Hepatocyte (in vitro differentiated cells): ENCODE measurements around the gene FGF19. TPM values are rescaled to one million over a fixed set of nuclear protein-coding genes. Genes with fewer than 3 reads are reported as not detected.

ENCODE experiments used
- DNase-seq: peaks from one replicate; pipeline ENCODE4 v3.0.0-alpha.2; 2016; ENCODE audit warnings: low spot score
- H2AFZ ChIP-seq: fragments of 200-600 bp; sonication (generic); 2 replicates; pipeline ENCODE4 v1.6.0; 2016; ENCODE audit warnings: antibody characterized with exemption, mild to moderate bottlenecking
- H3K27ac ChIP-seq: fragments of 200-600 bp; sonication (generic); 2 replicates; pipeline ENCODE4 v1.5.1; 2016; ENCODE audit warnings: mild to moderate bottlenecking
- H3K27me3 ChIP-seq: fragments of 200-600 bp; sonication (generic); 2 replicates; pipeline ENCODE4 v1.6.1; 2016
- H3K36me3 ChIP-seq: fragments of 200-600 bp; sonication (generic); replicated peaks from 2 replicates; pipeline ENCODE4 v1.5.1; 2016; ENCODE audit warnings: low read depth; ENCODE audit not compliant: insufficient read depth
- H3K4me1 ChIP-seq: fragments of 200-600 bp; sonication (generic); 2 replicates; pipeline ENCODE4 v1.5.1; 2016; ENCODE audit warnings: mild to moderate bottlenecking, moderate library complexity; ENCODE audit not compliant: insufficient read depth
- H3K4me2 ChIP-seq: fragments of 200-600 bp; sonication (generic); 2 replicates; pipeline ENCODE4 v1.6.0; 2016
- H3K4me3 ChIP-seq: fragments of 200-600 bp; sonication (generic); 2 replicates; pipeline ENCODE4 v1.5.1; 2016; ENCODE audit warnings: mild to moderate bottlenecking
- H3K79me2 ChIP-seq: fragments of 200-600 bp; sonication (generic); 2 replicates; pipeline ENCODE4 v1.6.0; 2017; ENCODE audit warnings: mild to moderate bottlenecking
- H3K9me2 ChIP-seq: fragments of 200-600 bp; sonication (generic); replicated peaks from 2 replicates; pipeline ENCODE4 v1.6.0; 2017; ENCODE audit warnings: mild to moderate bottlenecking; ENCODE audit not compliant: insufficient read depth
- H3K9me3 ChIP-seq: fragments of 200-600 bp; sonication (generic); 2 replicates; pipeline ENCODE4 v1.5.1; 2016; ENCODE audit warnings: low read depth, mild to moderate bottlenecking
- H4K20me1 ChIP-seq: fragments of 200-600 bp; sonication (generic); 2 replicates; pipeline ENCODE4 v1.6.0; 2016; ENCODE audit warnings: mild to moderate bottlenecking; ENCODE audit not compliant: insufficient read depth, poor library complexity, severe bottlenecking
- CTCF ChIP-seq: fragments of 200-600 bp; sonication (generic); IDR thresholded peaks from 2 replicates; pipeline ENCODE4 v1.5.1; 2016; ENCODE audit warnings: antibody characterized with exemption, mild to moderate bottlenecking; ENCODE audit not compliant: poor library complexity
- EZH2 ChIP-seq: fragments of 200-600 bp; sonication (generic); IDR thresholded peaks from 2 replicates; pipeline ENCODE4 v1.6.1; 2016; ENCODE audit warnings: antibody characterized with exemption, mild to moderate bottlenecking, borderline replicate concordance
- EZH2phosphoT487 ChIP-seq: fragments of 200-600 bp; sonication (generic); IDR thresholded peaks from one replicate; pipeline ENCODE4 v1.6.1; 2018; ENCODE audit warnings: antibody characterized with exemption, mild to moderate bottlenecking, low read depth, moderate library complexity; ENCODE audit not compliant: unreplicated experiment, severe bottlenecking
- WGBS: methylation state at CpG from one replicate; pipeline ENCODE4 v1.1.6; 2016; ENCODE audit warnings: low lambda C conversion rate; ENCODE audit errors: missing lambda C conversion rate; 5-methylcytosine and 5-hydroxymethylcytosine counted together
- polyA plus RNA-seq: library from polyadenylated mRNA; unstranded; fragments of >200 nt; fragmentation: Nextera tagmentation; extraction: Ambion mirVana; gene quantifications from 2 replicates; pipeline ENCODE4 v1.2.1, GENCODE V29; 2016
- total RNA-seq: library from RNA; depleted of rRNA; stranded (reverse); fragments of >200 nt; gene quantifications from 2 replicates; pipeline ENCODE4 v1.2.3, GENCODE V29; 2014

The FGF19 gene
- total and polyA plus RNA-seq, 2 experiments from 2014 or later = 1.0 TPM; not detected in 1

GRCh38 chr11:69660001-69660500 is 43.8 kb downstream of the FGF19 start:
- H3K27me3 ChIP-seq = no peaks in the 10 kb centered on the region
- H3K9me3 ChIP-seq = no peaks in the 10 kb centered on the region
- peaks cover 16% of the 10 kb centered on the region for H3K4me1 ChIP-seq
- no peaks in the 10 kb centered on the region for H4K20me1 ChIP-seq
- WGBS = 93% methylated on average over 3 of the region's 4 CpGs
- H3K36me3 ChIP-seq = no peaks in the 10 kb centered on the region
- no peaks in the 10 kb centered on the region for H3K9me2 ChIP-seq
- no peak for DNase-seq
- H3K79me2 ChIP-seq = no peaks in the 10 kb centered on the region
- TF ChIP-seq CTCF (no peak), EZH2 (no peak), EZH2phosphoT487 (no peak)
- H3K4me2 ChIP-seq = no peak overlapping the region
- no peak overlapping the region for H3K4me3 ChIP-seq
- no peak overlapping the region for H2AFZ ChIP-seq
- no peak overlapping the region for H3K27ac ChIP-seq

GRCh38 chr11:69659591-69659990 is 44.2 kb downstream of the FGF19 start:
- DNase-seq = no peak
- 95% methylated on average over 9 of the region's 12 CpGs for WGBS
- TF ChIP-seq EZH2phosphoT487 = no peak
- TF ChIP-seq CTCF = no peak
- TF ChIP-seq EZH2 = no peak

GRCh38 chr11:69658626-69659450 is 45.0 kb downstream of the FGF19 start:
- peaks cover 16% of the 10 kb centered on the region for H3K4me1 ChIP-seq
- no peak for DNase-seq
- no peaks in the 10 kb centered on the region for H4K20me1 ChIP-seq
- no peak overlapping the region for H3K4me3 ChIP-seq
- no peaks in the 10 kb centered on the region for H3K9me3 ChIP-seq
- H3K27ac ChIP-seq = peak overlapping the region; percentile 37
- no peaks in the 10 kb centered on the region for H3K79me2 ChIP-seq
- WGBS = 83% methylated on average over 18 of the region's 18 CpGs
- H2AFZ ChIP-seq = peak overlapping the region; percentile 52
- no peak overlapping the region for H3K4me2 ChIP-seq
- no peak for TF ChIP-seq EZH2
- no peak for TF ChIP-seq CTCF
- no peak for TF ChIP-seq EZH2phosphoT487
- H3K9me2 ChIP-seq = no peaks in the 10 kb centered on the region
- no peaks in the 10 kb centered on the region for H3K36me3 ChIP-seq
- no peaks in the 10 kb centered on the region for H3K27me3 ChIP-seq

More at GRCh38 chr11:69659591-69659990, 44.2 kb downstream of the FGF19 start:
- no peaks in the 10 kb centered on the region for H3K9me3 ChIP-seq
- H3K27ac ChIP-seq = no peak overlapping the region
- H3K4me3 ChIP-seq = no peak overlapping the region
- no peaks in the 10 kb centered on the region for H3K9me2 ChIP-seq
- H3K36me3 ChIP-seq = no peaks in the 10 kb centered on the region
- H2AFZ ChIP-seq = no peak overlapping the region
- no peaks in the 10 kb centered on the region for H3K79me2 ChIP-seq
- peaks cover 16% of the 10 kb centered on the region for H3K4me1 ChIP-seq
- no peaks in the 10 kb centered on the region for H4K20me1 ChIP-seq
- no peak overlapping the region for H3K4me2 ChIP-seq
- H3K27me3 ChIP-seq = no peaks in the 10 kb centered on the region
